Lower leg skin (tissue), 3 donors: ENCODE data around the gene NARS2.

ENCODE experiments used
- POLR2A ChIP-seq, 2 donors: fragments of 450-650 bp; IDR thresholded peaks; one replicate each; pipeline ENCODE4 v1.6.1; 2016 to 2017; ENCODE audit warnings: antibody characterized with exemption in 2 of 2, mild to moderate bottlenecking in 1 of 2, moderate library complexity in 1 of 2
- TF ChIP-seq, protein P1 (sequence below), 3 donors: fragments of 450-650 bp; IDR thresholded peaks; one replicate each; pipeline ENCODE4 v1.5.1; 2016; ENCODE audit warnings: antibody characterized with exemption in 3 of 3, mild to moderate bottlenecking in 3 of 3, moderate library complexity in 2 of 3

DNA sequence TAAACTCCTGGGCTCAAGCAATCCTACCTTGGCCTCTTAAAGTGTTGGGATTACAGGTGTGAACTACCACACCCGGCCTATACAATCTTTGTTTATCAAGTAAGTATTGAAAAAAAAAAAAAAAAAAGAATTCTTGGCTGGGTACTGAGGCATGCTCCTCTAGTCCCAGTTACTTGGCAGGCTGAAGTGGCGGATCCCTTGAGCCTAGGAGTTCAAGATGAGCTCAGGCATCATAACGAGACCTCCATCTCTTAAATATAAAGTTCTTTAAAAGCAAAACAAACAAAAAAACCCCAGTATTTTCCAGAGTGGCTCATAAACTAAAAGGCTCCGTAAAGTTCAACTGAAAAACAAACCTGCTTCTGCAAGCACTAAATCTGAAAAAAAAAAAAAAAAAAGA is 106.7 kb downstream of the NARS2 start:
- TF ChIP-seq, protein P1, sequence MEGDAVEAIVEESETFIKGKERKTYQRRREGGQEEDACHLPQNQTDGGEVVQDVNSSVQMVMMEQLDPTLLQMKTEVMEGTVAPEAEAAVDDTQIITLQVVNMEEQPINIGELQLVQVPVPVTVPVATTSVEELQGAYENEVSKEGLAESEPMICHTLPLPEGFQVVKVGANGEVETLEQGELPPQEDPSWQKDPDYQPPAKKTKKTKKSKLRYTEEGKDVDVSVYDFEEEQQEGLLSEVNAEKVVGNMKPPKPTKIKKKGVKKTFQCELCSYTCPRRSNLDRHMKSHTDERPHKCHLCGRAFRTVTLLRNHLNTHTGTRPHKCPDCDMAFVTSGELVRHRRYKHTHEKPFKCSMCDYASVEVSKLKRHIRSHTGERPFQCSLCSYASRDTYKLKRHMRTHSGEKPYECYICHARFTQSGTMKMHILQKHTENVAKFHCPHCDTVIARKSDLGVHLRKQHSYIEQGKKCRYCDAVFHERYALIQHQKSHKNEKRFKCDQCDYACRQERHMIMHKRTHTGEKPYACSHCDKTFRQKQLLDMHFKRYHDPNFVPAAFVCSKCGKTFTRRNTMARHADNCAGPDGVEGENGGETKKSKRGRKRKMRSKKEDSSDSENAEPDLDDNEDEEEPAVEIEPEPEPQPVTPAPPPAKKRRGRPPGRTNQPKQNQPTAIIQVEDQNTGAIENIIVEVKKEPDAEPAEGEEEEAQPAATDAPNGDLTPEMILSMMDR (IDR thresholded peaks at IDR 0.05), result no peak
- no peak for TF ChIP-seq POLR2A (IDR thresholded peaks at IDR 0.05)
